Keratinocyte (primary cell): ENCODE data around the gene ETF1. TPM values are rescaled to one million over a fixed set of nuclear protein-coding genes. Genes with fewer than 3 reads are reported as not detected.

ENCODE experiments used
- DNase-seq: peaks from one replicate; pipeline ENCODE4 v3.0.0-alpha.2; 2011; ENCODE audit warnings: low read depth, missing footprints, low spot score
- FAIRE-seq: peaks from 2 replicates; lab custom pipeline; 2011; peaks lifted over from hg19 to GRCh38; lab: Jason Lieb, UNC
- H2AFZ ChIP-seq: 2 replicates; pipeline ENCODE4 v1.6.0; 2012; ENCODE audit warnings: low read length, control low read depth, inconsistent platforms; ENCODE audit not compliant: control insufficient read depth
- H3K27ac ChIP-seq: 2 replicates; pipeline ENCODE4 v1.5.1; 2011; ENCODE audit warnings: low read length; ENCODE audit not compliant: control insufficient read depth, insufficient read depth
- H3K27me3 ChIP-seq: 3 replicates; pipeline ENCODE4 v1.6.0; 2011; ENCODE audit warnings: low read length; ENCODE audit not compliant: control insufficient read depth, insufficient read depth; ENCODE audit errors: extremely low read depth
- H3K36me3 ChIP-seq, 2 experiments: 2 replicates in 1 of 2; 3 replicates in 1 of 2; pipeline ENCODE4 v1.5.1; 2011; ENCODE audit warnings: low read length in 2 of 2, mild to moderate bottlenecking in 1 of 2; ENCODE audit not compliant: control insufficient read depth in 2 of 2, insufficient read depth in 2 of 2; ENCODE audit errors: extremely low read depth in 1 of 2
- H3K4me1 ChIP-seq: 3 replicates; pipeline ENCODE4 v1.5.1; 2011; ENCODE audit warnings: low read length; ENCODE audit not compliant: control insufficient read depth, insufficient read depth; ENCODE audit errors: extremely low read depth
- H3K4me2 ChIP-seq: 3 replicates; pipeline ENCODE4 v1.6.0; 2011; ENCODE audit warnings: low read depth, low read length; ENCODE audit not compliant: control insufficient read depth, insufficient read depth; ENCODE audit errors: extremely low read depth
- H3K4me3 ChIP-seq, 3 experiments: fragments of 200-600 bp in 1 of 3; sonication (generic) in 1 of 3; 2 replicates in 2 of 3; 3 replicates in 1 of 3; pipeline ENCODE4 v1.5.1; 2011 to 2016; ENCODE audit warnings: low read length in 3 of 3, mild to moderate bottlenecking in 3 of 3, control low read depth in 2 of 3, inconsistent platforms in 1 of 3, low read depth in 1 of 3, mixed read lengths in 1 of 3, mixed run types in 1 of 3, moderate library complexity in 1 of 3; ENCODE audit not compliant: control insufficient read depth in 2 of 3, insufficient read depth in 2 of 3; ENCODE audit errors: extremely low read depth in 1 of 3
- H3K79me2 ChIP-seq: 2 replicates; pipeline ENCODE4 v1.6.0; 2012; ENCODE audit warnings: low read length; ENCODE audit not compliant: control insufficient read depth, insufficient read depth
- H3K9ac ChIP-seq: 3 replicates; pipeline ENCODE4 v1.6.0; 2011; ENCODE audit warnings: low read length; ENCODE audit not compliant: control insufficient read depth, insufficient read depth; ENCODE audit errors: extremely low read depth
- H3K9me1 ChIP-seq: 3 replicates; pipeline ENCODE4 v1.6.0; 2011; ENCODE audit warnings: low read length; ENCODE audit not compliant: control insufficient read depth, insufficient read depth; ENCODE audit errors: extremely low read depth
- H3K9me3 ChIP-seq: 2 replicates; pipeline ENCODE4 v1.5.1; 2012; ENCODE audit warnings: low read depth, low read length; ENCODE audit not compliant: control insufficient read depth
- H4K20me1 ChIP-seq: 3 replicates; pipeline ENCODE4 v1.6.0; 2011; ENCODE audit warnings: low read length; ENCODE audit not compliant: control insufficient read depth, insufficient read depth; ENCODE audit errors: extremely low read depth
- EZH2 ChIP-seq: IDR thresholded peaks from one replicate; pipeline ENCODE4 v1.6.1; 2012; ENCODE audit warnings: inconsistent platforms, mild to moderate bottlenecking, low read length, moderate library complexity
- dilution Hi-C: fragments of 300-500 bp; cut with MboI; formaldehyde crosslinking; loops from one replicate; pipeline ENCODE4 v1.7.0; 2020; ENCODE audit warnings: low sequenced_read_pairs; ENCODE audit not compliant: extremely low pct_ligation_motif_present
- polyA plus RNA-seq, 5 experiments: library from polyadenylated mRNA; depleted of rRNA in 3 of 5; stranded (reverse) in 3 of 5; stranded (forward) in 1 of 5; unstranded in 1 of 5; fragments of >200 nt; gene quantifications; 1 replicate in 1 of 5; 2 replicates in 3 of 5; 3 replicates in 1 of 5; pipeline versions ENCODE4 v1.2.1 to v1.2.3, GENCODE V29; 2011 to 2012; ENCODE audit warnings: missing spikeins in 2 of 5, low read depth in 1 of 5, low replicate concordance in 1 of 5
- TF ChIP-seq, protein P1 (sequence below), 3 experiments: IDR thresholded peaks in 1 of 3; conservative IDR thresholded peaks in 1 of 3; optimal IDR thresholded peaks in 1 of 3; 2 replicates in 2 of 3; 3 replicates in 1 of 3; pipeline versions ENCODE3 to v1.5.1; 2011; ENCODE audit warnings: low read length in 3 of 3, mild to moderate bottlenecking in 3 of 3, moderate library complexity in 2 of 3, control low read depth in 1 of 3, inconsistent platforms in 1 of 3; ENCODE audit not compliant: insufficient read depth in 2 of 3; ENCODE audit errors: extremely low read depth in 1 of 3

ETF1 gene
- polyA plus RNA-seq, 1 donor (not counting 4 experiments of a cell fraction or from before 2014, with no cell fraction given): 137 TPM

DNA sequence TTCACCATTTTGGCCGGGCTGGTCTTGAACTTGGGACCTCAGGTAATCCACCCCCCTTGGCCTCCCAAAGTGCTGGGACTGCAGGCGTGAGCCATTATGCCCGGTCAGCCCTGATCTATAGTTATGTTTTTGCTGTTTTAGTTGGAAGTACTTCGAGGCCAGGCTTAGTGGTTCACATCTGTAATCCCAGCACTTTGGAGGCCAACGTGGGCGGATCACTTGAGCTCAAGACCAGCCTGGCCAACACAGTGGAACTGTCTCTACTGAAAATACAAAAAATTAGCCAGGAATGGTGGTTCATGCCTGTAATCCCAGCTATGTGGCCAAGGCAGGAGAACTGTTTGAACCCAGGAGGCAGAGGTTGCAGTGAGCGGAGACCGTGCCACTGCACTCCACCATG is 30.2 kb upstream of the ETF1 start:
- Histone ChIP-seq H2AFZ (no peak overlapping the region), H3K4me3 (no peak overlapping the region), H3K27ac (peak overlapping the region; percentile 99), H3K9me3 (no peaks in the 10 kb centered on the region), H3K9me1 (no peaks in the 10 kb centered on the region), H3K79me2 (peaks cover 63% of the 10 kb centered on the region), H3K4me2 (peak overlapping the region; percentile 96), H3K36me3 (peaks cover 25 to 27% of the 10 kb centered on the region in 2 experiments), H3K9ac (peak overlapping the region; percentile 99), H4K20me1 (peaks cover 16% of the 10 kb centered on the region), H3K27me3 (no peaks in the 10 kb centered on the region), H3K4me1 (peaks cover 10% of the 10 kb centered on the region)
- FAIRE-seq: no peak
- no peak for TF ChIP-seq EZH2
- TF ChIP-seq, protein P1, sequence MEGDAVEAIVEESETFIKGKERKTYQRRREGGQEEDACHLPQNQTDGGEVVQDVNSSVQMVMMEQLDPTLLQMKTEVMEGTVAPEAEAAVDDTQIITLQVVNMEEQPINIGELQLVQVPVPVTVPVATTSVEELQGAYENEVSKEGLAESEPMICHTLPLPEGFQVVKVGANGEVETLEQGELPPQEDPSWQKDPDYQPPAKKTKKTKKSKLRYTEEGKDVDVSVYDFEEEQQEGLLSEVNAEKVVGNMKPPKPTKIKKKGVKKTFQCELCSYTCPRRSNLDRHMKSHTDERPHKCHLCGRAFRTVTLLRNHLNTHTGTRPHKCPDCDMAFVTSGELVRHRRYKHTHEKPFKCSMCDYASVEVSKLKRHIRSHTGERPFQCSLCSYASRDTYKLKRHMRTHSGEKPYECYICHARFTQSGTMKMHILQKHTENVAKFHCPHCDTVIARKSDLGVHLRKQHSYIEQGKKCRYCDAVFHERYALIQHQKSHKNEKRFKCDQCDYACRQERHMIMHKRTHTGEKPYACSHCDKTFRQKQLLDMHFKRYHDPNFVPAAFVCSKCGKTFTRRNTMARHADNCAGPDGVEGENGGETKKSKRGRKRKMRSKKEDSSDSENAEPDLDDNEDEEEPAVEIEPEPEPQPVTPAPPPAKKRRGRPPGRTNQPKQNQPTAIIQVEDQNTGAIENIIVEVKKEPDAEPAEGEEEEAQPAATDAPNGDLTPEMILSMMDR (optimal IDR thresholded peaks at IDR 0.05 in 1 of 3, IDR thresholded peaks at IDR 0.05 in 1 of 3, conservative IDR thresholded peaks at IDR 0.05 in 1 of 3; ENCODE audit: extremely low read depth in 1 of 3, insufficient read depth in 2 of 3, low read length in 3 of 3): no peak
- dilution Hi-C loops: no loop called here
- DNase-seq: no peak

DNA sequence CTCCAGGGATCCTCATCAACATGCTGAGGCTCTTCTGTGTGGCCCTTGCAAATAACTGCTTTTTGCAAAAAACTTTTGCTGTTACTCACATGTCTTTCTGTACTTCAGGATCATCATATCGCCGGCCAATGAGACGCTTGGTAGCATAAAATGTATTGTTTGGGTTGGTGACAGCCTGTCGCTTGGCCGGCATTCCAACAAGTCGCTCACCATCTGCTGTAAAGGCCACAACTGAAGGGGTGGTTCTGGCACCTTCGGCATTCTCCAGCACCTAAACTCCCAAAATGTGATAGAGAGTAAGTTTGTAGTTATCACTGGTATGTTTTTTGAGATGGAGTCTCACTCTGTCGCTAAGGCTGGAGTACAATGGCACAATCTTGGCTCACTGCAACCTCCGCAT is 27.8 kb upstream of the ETF1 start:
- Histone ChIP-seq H2AFZ (no peak overlapping the region), H3K27me3 (no peaks in the 10 kb centered on the region), H3K4me2 (no peak overlapping the region), H3K9ac (no peak overlapping the region), H3K27ac (no peak overlapping the region), H3K4me1 (peaks cover 8% of the 10 kb centered on the region), H3K4me3 (no peak overlapping the region), H3K36me3 (peaks cover 37 to 47% of the 10 kb centered on the region in 2 experiments), H3K9me1 (no peaks in the 10 kb centered on the region), H4K20me1 (peaks cover 16% of the 10 kb centered on the region), H3K79me2 (peaks cover 84% of the 10 kb centered on the region), H3K9me3 (no peaks in the 10 kb centered on the region)
- dilution Hi-C loops: no loop called here
- no peak for TF ChIP-seq EZH2
- TF ChIP-seq, protein P1 (optimal IDR thresholded peaks at IDR 0.05 in 1 of 3, IDR thresholded peaks at IDR 0.05 in 1 of 3, conservative IDR thresholded peaks at IDR 0.05 in 1 of 3; ENCODE audit: extremely low read depth in 1 of 3, insufficient read depth in 2 of 3, low read length in 3 of 3): no peak
- no peak for DNase-seq
- FAIRE-seq: no peak
